ENCODE data around the gene FBXO27. TPM values are rescaled to one million over a fixed set of nuclear protein-coding genes. Genes with fewer than 3 reads are reported as not detected.

The FBXO27 gene
- total and polyA plus RNA-seq, 2 of the 8 experiments (the other 6 are each of a cell fraction or from before 2014, with no cell fraction given) = 10.9 to 25.5 TPM

- TF ChIP-seq ATF3 (IDR thresholded peaks at IDR 0.05; ENCODE audit: insufficient read depth, low read depth, low read length) = no peak
- TF ChIP-seq NRF1 (IDR thresholded peaks at IDR 0.05; ENCODE audit: low read depth, low read length) = no peak
- no peak for TF ChIP-seq CHD7 (IDR thresholded peaks at IDR 0.05; ENCODE audit: insufficient replicate concordance, low read length)
- no peak for TF ChIP-seq KDM1A (IDR thresholded peaks at IDR 0.05; ENCODE audit: borderline replicate concordance, low read length)
Observed at GRCh38 chr19:39017646-39018045, 14.7 kb downstream of the FBXO27 start (continued).

Measured in H1 (cell line).